ENCODE measurements around the gene CSF1.

DNA sequence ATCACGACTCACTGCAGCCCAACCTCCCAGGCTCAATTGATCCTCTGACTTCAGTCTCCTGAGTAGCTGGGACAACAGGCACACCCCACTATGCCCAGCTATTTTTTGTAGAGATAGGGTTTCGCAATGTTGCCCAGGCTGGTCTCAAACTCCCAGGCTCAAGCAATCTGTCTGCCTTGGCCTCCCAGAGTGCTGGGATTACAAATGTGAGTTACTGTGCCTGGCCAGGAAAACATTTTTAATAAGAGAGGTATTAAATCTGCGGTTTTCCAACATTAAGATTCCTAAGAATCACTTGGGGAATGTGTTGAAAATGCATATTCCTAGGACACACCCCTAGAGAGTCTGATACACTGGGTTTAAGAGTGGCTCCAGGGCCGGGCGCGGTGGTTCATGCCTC, 8.7 kb downstream of the CSF1 start:
- TF ChIP-seq EZH2 (IDR thresholded peaks at IDR 0.05; ENCODE audit: borderline replicate concordance, low read length), result no peak
- TF ChIP-seq, protein P1, sequence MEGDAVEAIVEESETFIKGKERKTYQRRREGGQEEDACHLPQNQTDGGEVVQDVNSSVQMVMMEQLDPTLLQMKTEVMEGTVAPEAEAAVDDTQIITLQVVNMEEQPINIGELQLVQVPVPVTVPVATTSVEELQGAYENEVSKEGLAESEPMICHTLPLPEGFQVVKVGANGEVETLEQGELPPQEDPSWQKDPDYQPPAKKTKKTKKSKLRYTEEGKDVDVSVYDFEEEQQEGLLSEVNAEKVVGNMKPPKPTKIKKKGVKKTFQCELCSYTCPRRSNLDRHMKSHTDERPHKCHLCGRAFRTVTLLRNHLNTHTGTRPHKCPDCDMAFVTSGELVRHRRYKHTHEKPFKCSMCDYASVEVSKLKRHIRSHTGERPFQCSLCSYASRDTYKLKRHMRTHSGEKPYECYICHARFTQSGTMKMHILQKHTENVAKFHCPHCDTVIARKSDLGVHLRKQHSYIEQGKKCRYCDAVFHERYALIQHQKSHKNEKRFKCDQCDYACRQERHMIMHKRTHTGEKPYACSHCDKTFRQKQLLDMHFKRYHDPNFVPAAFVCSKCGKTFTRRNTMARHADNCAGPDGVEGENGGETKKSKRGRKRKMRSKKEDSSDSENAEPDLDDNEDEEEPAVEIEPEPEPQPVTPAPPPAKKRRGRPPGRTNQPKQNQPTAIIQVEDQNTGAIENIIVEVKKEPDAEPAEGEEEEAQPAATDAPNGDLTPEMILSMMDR (conservative IDR thresholded peaks at IDR 0.05 in 1 of 2, IDR thresholded peaks at IDR 0.05 in 1 of 2; ENCODE audit: extremely low read depth in 1 of 2, insufficient read depth in 1 of 2, low read depth in 1 of 2, low read length in 2 of 2), result no peak
